Body of pancreas (tissue), 4 donors: Measurements from ENCODE around the gene POP4. TPM values are rescaled to one million over a fixed set of nuclear protein-coding genes. Genes with fewer than 3 reads are reported as not detected.

Source experiments
- ATAC-seq: fragments of 150-250 bp; one replicate; pipeline ENCODE4 v1.9.1; 2016
- DNase-seq, 4 donors: peaks; one replicate each; pipeline ENCODE4 v3.0.0-alpha.2; 2019
- H3K27ac ChIP-seq, 4 donors: fragments of 200-600 bp; sonication (generic); 1 replicate in 3 of 4; 2 replicates in 1 of 4; pipeline versions ENCODE4 v1.5.1 to v1.6.1; 2016 to 2019; ENCODE audit warnings: mild to moderate bottlenecking in 1 of 4, mixed read lengths in 1 of 4, moderate library complexity in 1 of 4
- H3K27me3 ChIP-seq, 2 donors: fragments of 200-600 bp; sonication (generic); one replicate each; pipeline ENCODE4 v1.6.0; 2016; ENCODE audit warnings: mild to moderate bottlenecking in 1 of 2
- H3K36me3 ChIP-seq, 2 donors: fragments of 200-600 bp; sonication (generic); replicated peaks in 1 of 2; 2 replicates each; pipeline ENCODE4 v1.5.1; 2016; ENCODE audit warnings: low read depth in 2 of 2; ENCODE audit not compliant: insufficient read depth in 1 of 2
- H3K4me1 ChIP-seq: fragments of 200-600 bp; sonication (generic); one replicate; pipeline ENCODE4 v1.6.0; 2016
- H3K4me3 ChIP-seq, 2 donors: fragments of 200-600 bp; sonication (generic); 1 replicate in 1 of 2; 2 replicates in 1 of 2; pipeline ENCODE4 v1.5.1; 2016 to 2019
- H3K9me3 ChIP-seq, 3 donors: fragments of 200-600 bp; sonication (generic); 1 replicate in 2 of 3; 2 replicates in 1 of 3; pipeline ENCODE4 v1.5.1; 2016
- CTCF ChIP-seq, 7 experiments: fragments of 450-650 bp in 4 of 7; fragments of 200-600 bp in 3 of 7; sonication (generic) in 3 of 7; IDR thresholded peaks; one replicate each; pipeline ENCODE4 v1.5.1; 2016 to 2019; ENCODE audit warnings: antibody characterized with exemption in 7 of 7
- POLR2A ChIP-seq, 3 donors: fragments of 450-650 bp; IDR thresholded peaks; one replicate each; pipeline ENCODE4 v1.6.1; 2016; ENCODE audit warnings: antibody characterized with exemption in 3 of 3, mild to moderate bottlenecking in 2 of 3
- WGBS, 2 donors: methylation state at CpG; one replicate each; pipeline ENCODE4 v1.1.5; 2017; 5-methylcytosine and 5-hydroxymethylcytosine counted together
- intact Hi-C: fragments of 100-400 bp; cut with DNase I; formaldehyde crosslinking; loops from one replicate; pipeline ENCODE4 v1.15.1; 2023
- total RNA-seq, 2 donors: library from RNA; depleted of rRNA; stranded (reverse); fragments of >200 nt; gene quantifications; one replicate each; pipeline ENCODE4 v1.1.0, GENCODE V29; 2016

POP4 gene
- total RNA-seq, 2 donors from 2014 or later, result 12.2 to 51.6 TPM

GRCh38 chr19:29612121-29612520 lies 6.0 kb downstream of the POP4 start:
- no peak overlapping the region for H3K27ac ChIP-seq
- peaks cover 2% of the 10 kb centered on the region for H3K4me1 ChIP-seq
- 84 to 89% methylated on average over 7 to 9 of the region's 9 CpGs for WGBS, 2 donors
- no peak for ATAC-seq
- no peak for DNase-seq
- H3K9me3 ChIP-seq, result no peaks in the 10 kb centered on the region
- H3K36me3 ChIP-seq, result peaks cover 8 to 21% of the 10 kb centered on the region in 2 donors
- no peaks in the 10 kb centered on the region for H3K27me3 ChIP-seq
- intact Hi-C loops, result loop anchor here (5.0 to 10.0 kb wide), 2 partner anchors 53 to 100 kb away; partner anchors contain the start of gene PLEKHF1
- no peak overlapping the region for H3K4me3 ChIP-seq
- no peak for TF ChIP-seq POLR2A (IDR thresholded peaks at IDR 0.05)
- TF ChIP-seq CTCF (IDR thresholded peaks at IDR 0.05), result no peak

- Histone ChIP-seq H3K27me3 (no peaks in the 10 kb centered on the region), H3K4me1 (no peaks in the 10 kb centered on the region), H3K27ac (no peak overlapping the region), H3K36me3 (peaks cover 8 to 21% of the 10 kb centered on the region in 2 donors), H3K4me3 (no peak overlapping the region), H3K9me3 (no peaks in the 10 kb centered on the region)
- no peak for TF ChIP-seq CTCF (IDR thresholded peaks at IDR 0.05)
- DNase-seq (no peak), ATAC-seq (no peak)
- intact Hi-C loops, result loop anchor here (5.0 to 10.0 kb wide), 2 partner anchors 52 to 99 kb away; partner anchors contain the start of gene PLEKHF1
- 91 to 93% methylated on average over 15 to 21 of the region's 21 CpGs for WGBS, 2 donors
These were observed 6.9 kb downstream of the POP4 start for GRCh38 chr19:29612801-29613595.

GRCh38 chr19:29614046-29614445 lies 8.0 kb downstream of the POP4 start:
- no peaks in the 10 kb centered on the region for H3K4me1 ChIP-seq
- H3K36me3 ChIP-seq, result peaks cover 8 to 21% of the 10 kb centered on the region in 2 donors
- H3K4me3 ChIP-seq, result no peak overlapping the region
- H3K27ac ChIP-seq, result no peak overlapping the region
- H3K9me3 ChIP-seq, result no peaks in the 10 kb centered on the region
- 77 to 89% methylated on average over 4 to 7 of the region's 7 CpGs for WGBS, 2 donors
- TF ChIP-seq POLR2A (IDR thresholded peaks at IDR 0.05) (no peak), CTCF (IDR thresholded peaks at IDR 0.05) (no peak)
- no peaks in the 10 kb centered on the region for H3K27me3 ChIP-seq
- intact Hi-C loops, result loop anchor here (5.0 to 10.0 kb wide), 2 partner anchors 51 to 98 kb away; partner anchors contain the start of gene PLEKHF1
- ATAC-seq, result no peak
- DNase-seq, result no peak

- Histone ChIP-seq H3K4me3 (no peak overlapping the region), H3K4me1 (no peaks in the 10 kb centered on the region), H3K9me3 (no peaks in the 10 kb centered on the region), H3K36me3 (peaks cover 8 to 18% of the 10 kb centered on the region in 2 donors), H3K27me3 (no peaks in the 10 kb centered on the region), H3K27ac (no peak overlapping the region)
- intact Hi-C loops, result loop anchor here (5.0 to 10.0 kb wide), 2 partner anchors 50 to 98 kb away; partner anchors contain the start of gene PLEKHF1
- WGBS, 2 donors, result 71 to 78% methylated on average over 4 of the region's 4 CpGs
- no peak for ATAC-seq
- peak in 1 of 4 donors; percentile 17 for DNase-seq
- no peak for TF ChIP-seq POLR2A (IDR thresholded peaks at IDR 0.05)
- TF ChIP-seq CTCF (IDR thresholded peaks at IDR 0.05), result no peak
These were observed 8.7 kb downstream of the POP4 start for GRCh38 chr19:29614780-29615179.
